ENCODE measurements around the gene VAC14. TPM values are rescaled to one million over a fixed set of nuclear protein-coding genes. Genes with fewer than 3 reads are reported as not detected.

The VAC14 gene
- total RNA-seq, 4 donors from 2014 or later: 20.5 to 44.2 (median 29.5) TPM

GRCh38 chr16:70659546-70659945 lies 141.4 kb downstream of the VAC14 start:
- TF ChIP-seq, protein P1, sequence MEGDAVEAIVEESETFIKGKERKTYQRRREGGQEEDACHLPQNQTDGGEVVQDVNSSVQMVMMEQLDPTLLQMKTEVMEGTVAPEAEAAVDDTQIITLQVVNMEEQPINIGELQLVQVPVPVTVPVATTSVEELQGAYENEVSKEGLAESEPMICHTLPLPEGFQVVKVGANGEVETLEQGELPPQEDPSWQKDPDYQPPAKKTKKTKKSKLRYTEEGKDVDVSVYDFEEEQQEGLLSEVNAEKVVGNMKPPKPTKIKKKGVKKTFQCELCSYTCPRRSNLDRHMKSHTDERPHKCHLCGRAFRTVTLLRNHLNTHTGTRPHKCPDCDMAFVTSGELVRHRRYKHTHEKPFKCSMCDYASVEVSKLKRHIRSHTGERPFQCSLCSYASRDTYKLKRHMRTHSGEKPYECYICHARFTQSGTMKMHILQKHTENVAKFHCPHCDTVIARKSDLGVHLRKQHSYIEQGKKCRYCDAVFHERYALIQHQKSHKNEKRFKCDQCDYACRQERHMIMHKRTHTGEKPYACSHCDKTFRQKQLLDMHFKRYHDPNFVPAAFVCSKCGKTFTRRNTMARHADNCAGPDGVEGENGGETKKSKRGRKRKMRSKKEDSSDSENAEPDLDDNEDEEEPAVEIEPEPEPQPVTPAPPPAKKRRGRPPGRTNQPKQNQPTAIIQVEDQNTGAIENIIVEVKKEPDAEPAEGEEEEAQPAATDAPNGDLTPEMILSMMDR (IDR thresholded peaks at IDR 0.05; ENCODE audit: low read depth): no peak

GRCh38 chr16:70658921-70659320 lies 142.0 kb downstream of the VAC14 start:
- TF ChIP-seq, protein P1 (IDR thresholded peaks at IDR 0.05; ENCODE audit: low read depth): no peak

DNA sequence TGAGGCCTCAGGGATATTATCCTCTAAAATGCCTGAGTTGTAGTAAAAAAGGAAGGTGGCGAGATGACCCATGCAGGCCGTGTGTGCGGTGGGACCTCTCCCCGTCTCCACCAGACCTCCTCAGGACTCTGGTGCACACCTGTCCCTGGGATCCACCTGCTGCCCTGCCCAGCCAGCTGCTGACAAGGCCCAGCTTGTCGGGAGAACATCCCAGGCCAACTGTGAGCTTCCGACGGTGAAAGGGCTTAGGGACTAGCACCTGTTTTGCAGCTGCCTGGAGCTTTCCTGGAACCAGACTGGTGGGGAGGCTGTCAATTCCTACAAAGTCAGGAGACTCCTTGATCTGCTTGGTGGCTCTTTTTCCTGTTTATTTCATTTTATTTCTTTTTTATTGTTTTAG lies 143.0 kb downstream of the VAC14 start:
- TF ChIP-seq, protein P1 (IDR thresholded peaks at IDR 0.05; ENCODE audit: low read depth): no peak

GRCh38 chr16:70656712-70657263 lies 144.2 kb downstream of the VAC14 start:
- TF ChIP-seq, protein P1 (IDR thresholded peaks at IDR 0.05; ENCODE audit: low read depth): no peak

GRCh38 chr16:70656065-70656711 lies 144.8 kb downstream of the VAC14 start:
- TF ChIP-seq, protein P1 (IDR thresholded peaks at IDR 0.05; ENCODE audit: low read depth): no peak

- TF ChIP-seq, protein P1 (IDR thresholded peaks at IDR 0.05; ENCODE audit: low read depth): no peak
These were observed 146.9 kb downstream of the VAC14 start for GRCh38 chr16:70653809-70654771.

- TF ChIP-seq, protein P1 (IDR thresholded peaks at IDR 0.05; ENCODE audit: low read depth): no peak
These were observed 147.6 kb downstream of the VAC14 start for GRCh38 chr16:70653406-70653805.

Data from subcutaneous adipose tissue (tissue), 4 donors.